HG02884 (cell line): ENCODE results near the gene TCF7L2.

ENCODE experiments used
- ATAC-seq: cut with Tn5 transposase; IDR thresholded peaks from one replicate; pipeline ENCODE4 v1.9.1; 2021; ENCODE audit warnings: mild to moderate bottlenecking, moderate library complexity; ENCODE audit not compliant: unreplicated experiment

Gene TCF7L2

DNA sequence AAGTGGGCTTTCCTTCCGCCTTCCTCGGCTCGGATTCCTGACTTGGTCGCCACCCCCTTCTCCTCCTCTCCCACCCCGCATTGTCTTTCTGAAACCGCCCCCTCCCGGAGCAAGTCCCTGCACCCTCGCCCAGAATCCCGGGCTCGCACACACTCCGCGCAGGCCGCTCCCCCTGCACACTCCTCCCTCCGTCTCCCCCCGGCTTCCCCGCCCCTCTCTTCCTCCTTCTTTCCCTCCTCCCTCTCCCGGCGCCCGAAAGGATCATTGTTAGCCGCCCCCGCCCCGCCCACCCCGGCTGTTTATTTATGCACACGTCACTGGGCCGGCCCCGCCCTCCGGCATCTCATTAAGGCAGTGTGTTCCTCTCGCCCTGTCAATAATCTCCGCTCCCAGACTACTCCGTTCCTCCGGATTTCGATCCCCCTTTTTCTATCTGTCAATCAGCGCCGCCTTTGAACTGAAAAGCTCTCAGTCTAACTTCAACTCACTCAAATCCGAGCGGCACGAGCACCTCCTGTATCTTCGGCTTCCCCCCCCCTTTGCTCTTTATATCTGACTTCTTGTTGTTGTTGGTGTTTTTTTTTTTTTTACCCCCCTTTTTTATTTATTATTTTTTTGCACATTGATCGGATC is at the start of gene TCF7L2:
Gene TCF7L2 (plus strand): TSS at position 373 of the 633 bp plus-strand sequence. CDS start 510 bp downstream, outside the sequence.
- ATAC-seq = no peak

DNA sequence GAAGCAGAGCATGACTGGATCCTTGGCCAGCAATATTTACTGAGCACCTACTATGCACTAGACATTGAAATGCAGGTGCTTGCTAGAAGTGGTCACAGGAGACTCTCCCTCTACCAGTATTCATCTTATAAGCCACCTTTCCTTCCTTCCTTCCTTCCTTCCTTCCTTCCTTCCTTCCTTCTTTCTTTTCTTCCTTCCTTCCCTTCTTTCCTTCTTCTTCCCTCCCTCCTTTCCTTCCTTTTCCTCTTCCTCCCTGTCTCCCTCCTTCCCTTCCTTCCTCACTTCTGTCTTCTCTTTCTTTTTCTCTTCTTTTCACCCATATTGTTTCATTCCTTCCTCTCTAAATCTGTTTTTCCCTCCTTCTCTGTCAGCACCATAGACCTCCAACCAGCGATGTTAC is 47.3 kb upstream of the TCF7L2 start:
- ATAC-seq = no peak

DNA sequence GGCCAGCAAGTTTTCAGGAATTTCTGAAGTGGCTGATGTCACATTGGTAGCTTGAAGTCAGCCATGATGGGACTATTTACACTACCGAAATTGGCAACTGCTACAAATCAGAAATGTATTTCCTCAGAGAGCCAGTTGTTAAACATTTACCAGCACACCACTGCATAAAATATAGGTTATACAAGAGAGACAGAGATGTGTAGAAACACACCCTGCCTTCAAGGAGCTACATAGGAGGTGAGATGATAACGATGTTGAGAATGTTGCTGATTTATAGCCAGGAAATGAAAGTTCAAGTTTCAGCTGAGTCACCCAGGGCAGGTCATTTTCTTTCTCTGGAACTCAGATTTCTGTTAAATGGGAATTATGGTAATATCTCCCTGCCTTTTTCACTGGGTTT is 46.0 kb upstream of the TCF7L2 start:
- ATAC-seq = no peak

DNA sequence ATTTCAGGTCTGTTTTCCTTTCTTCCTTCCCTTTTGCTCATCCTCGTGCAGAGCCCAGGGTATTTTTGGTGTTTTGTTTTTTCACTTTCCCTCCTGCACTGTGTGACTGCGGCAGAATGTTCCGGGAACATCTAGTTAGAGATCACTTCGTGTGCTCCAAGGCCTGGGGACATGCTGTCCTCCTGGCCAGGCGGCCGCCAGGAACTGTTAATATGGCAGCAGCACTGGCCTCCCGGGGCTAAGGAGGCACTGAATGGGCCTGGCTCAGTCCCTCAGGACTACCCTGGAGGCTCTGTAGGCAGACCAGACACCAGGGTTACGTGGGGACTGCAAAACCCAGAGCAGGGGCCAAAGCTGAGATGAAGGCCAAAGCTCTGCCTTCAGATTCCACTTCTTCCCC is 43.1 kb upstream of the TCF7L2 start:
- no peak for ATAC-seq

DNA sequence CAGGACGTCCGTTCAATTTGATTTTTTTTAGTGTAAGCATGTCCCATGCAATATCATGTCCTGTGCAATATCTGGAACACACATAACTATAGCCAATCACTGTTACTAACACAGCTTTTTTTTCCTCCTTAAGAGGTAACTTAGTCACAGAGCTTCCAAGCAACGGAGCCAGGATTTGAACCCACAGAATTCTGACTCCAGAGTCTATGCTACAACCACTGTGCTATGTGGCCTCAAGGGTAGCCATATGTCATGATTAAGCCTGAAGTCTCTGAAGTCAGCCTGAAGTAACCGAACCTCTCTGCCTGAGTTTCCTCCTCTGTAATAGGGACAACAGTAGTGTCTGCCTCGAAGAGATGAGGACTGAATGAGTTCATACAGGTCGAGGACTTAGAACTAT is 42.2 kb upstream of the TCF7L2 start:
- no peak for ATAC-seq

DNA sequence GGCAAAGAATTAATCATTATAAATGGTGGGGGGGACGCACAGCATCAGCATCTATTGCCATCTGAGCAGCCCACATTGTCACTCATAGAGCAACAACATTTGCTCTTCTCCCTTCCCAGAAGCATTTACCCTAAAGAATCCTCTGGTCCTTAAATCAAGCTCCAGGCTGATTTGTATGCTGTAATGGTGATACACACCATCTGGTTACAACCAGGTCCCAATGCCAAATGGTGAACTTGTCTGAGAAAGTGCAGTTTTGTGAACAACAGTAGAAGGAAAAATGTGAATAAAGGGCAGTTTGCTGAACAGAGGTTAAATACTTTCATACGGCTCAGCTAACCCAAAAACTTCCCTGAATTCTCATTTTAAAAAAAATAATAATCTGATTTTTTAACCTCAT is 38.8 kb upstream of the TCF7L2 start:
- no peak for ATAC-seq

DNA sequence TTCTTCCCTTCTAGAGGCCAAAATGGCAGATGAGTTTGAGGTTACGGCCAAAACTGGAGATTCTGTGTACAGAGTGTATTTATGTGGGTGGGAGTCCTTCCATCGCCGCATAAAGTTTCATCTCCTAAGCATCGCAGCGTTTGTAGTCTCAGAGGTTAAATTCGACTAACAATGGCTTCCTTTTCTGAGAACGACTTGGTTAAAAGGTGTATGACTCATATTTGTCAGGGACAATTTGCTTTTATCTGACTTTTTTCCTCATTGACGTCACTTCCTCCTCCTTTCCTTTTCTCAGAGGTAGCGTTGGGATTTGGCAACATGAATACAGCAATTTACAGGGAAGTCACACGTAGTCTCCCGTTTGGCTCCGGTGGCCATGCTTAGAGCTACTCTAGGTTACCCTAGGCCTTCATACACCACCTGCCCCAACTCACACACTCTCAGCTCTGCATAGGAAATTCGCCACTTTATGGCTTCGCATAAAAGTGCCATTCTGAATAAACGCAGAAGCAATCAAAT is 37.6 kb upstream of the TCF7L2 start:
- ATAC-seq = no peak

DNA sequence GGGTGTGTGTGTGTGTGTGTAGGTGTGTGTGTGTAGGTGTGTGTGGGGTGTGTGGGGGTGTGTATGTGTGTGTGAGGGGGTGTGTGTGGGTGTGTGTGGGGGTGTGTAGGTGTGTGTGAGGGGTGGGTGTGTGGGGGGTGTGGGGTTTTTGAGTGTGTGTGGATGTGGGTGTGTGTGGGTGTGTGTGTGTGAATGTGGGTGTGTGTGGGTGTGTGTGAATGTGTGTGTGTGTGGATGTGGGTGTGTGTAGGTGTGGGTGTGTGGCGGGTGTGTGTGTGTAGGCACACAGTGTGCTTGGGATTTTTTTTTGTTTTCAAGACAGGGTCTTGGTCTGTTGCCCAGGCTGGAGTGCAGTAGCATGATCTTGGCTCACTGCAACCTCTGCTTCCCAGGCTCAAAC is 36.8 kb upstream of the TCF7L2 start:
- no peak for ATAC-seq

DNA sequence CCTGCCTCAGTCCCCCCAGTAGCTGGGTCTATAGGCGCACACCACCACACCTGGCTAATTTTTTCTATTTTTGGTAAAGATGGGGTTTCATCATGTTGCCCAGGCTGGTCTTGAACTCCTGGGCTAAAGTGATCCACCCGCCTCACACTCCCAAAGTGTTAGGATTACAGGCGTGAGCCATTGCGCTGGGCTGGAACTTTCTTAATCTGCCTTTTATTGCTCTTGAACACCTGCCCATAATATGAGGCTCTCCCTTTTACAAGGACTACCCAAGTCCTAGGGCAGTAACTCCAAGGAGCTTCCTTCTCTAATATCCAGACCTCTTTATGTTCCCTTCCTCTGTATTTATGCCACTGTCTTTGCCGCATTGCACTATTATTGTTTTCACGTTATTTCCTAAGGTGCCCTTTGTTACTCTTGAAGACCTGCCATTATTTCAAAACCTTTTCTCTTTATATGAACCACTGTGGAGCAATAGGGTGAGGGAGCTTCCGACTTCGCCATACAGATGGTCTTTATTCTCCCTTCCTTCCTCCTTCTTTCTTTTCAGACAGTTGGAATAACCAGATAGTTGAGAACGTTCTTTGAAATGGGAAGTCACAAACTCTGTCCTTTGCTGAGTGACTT is 36.3 kb upstream of the TCF7L2 start:
- no peak for ATAC-seq

DNA sequence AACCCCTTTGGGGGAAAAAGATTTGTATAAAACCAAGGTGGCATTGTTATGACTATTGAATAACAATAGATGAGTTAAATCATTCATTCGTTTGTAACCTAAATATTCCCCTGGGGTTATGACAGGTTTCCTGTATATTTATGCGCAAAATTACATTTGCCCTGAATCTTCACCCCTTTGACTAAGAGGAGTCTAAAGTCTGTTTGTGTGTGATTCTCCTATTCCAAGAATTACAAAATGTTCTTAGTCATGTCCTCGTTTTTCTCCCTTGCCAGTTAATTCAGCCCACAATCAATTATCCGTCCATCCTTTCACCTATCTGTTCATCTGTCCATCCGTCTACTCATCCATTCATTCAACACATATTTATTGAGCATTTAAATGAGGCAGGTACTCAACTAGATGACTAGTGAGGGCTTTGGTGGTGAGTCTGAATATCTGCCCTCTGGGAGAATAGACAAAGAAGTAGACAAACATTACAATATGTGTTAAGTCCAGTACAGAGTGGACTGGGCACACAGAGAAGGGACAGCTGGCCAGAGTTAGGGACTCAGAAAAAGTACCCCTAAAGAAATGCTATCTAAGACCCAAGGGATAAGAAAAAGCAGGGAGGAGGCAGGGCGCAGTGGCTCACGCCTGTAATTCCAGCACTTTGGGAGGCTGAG is 35.6 kb upstream of the TCF7L2 start:
- no peak for ATAC-seq

DNA sequence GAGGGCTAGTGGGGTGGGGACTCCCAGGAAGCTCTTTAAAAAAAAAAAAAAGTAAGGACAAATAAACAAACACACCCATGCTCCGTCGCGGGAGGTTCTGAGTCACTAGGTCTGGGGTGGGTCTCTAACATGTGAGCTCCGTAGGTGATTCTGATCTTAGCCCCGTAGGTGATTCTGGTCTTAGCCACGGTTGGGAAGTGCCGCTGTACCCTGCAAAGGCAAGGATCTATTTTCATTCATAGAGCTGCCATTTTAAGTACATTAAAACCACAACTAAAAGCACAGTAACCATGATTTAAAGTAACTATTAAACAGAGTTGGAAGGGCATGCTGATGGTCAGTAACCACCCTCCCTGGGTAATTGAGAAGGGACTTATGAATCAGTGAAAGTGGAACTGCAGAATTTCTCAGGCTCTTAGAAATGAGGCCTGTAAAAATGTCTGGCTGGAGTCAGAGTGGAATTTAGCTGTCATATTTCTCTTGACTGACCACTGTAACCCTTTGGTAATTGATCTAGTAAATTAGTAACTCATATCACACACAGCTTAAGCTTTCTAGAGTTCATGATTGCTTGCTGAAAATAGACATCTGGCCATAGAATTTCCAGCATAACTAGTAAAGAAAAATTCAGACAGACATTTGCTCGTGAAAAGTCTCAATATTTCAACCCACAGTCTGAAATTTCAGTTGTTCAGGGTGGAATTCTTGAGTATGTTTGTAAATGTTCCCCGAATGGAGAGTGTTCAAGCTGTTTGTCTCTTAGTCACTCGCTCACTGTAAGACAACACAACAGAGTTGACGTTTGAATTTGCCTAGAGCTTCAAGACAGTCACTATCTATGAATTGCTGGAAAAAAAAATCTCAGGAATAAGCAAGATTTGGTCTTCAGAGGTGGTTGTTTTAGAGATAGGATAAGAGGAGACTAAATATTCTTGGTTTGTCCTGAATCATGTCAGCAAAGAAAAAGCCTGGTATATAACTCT is 34.2 kb upstream of the TCF7L2 start:
- ATAC-seq = no peak

DNA sequence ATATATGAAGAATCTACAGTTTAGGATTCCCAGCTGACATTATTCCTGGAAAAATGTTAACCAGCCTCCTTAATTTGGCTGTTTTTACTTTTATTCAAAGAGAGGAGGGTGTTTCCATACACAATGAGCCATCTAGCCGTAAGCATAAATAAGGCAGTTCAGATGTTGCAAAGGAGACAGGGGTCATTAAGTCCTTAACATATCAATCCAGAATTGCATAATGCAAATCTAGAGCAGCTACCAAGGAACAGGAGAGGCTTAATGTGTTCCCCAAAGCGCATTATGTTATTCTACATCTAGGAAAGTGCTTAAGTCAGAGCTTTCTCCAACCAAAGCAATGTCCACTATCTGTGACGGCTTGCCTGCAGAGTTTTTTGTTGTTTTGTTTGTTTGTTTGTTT is 32.4 kb upstream of the TCF7L2 start:
- no peak for ATAC-seq

DNA sequence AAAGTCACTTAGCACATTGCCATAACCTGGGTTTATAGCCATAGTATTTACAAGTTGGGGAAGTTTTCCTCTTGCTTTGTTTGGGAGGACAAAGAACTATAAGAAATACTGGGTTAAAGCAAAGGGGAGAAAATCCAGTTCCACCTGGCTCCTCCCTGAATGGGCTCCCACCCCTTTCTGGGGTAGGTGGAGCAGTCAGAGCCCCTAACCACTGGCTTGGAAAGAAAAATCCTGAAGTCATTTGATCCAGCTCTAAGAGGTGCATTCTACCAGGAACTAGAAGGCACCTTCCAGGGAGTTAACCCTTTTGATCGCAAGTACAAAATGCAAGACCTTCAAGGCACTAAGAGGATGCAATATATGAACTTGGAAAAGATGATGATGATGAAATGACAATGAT is 31.3 kb upstream of the TCF7L2 start:
- no peak for ATAC-seq

DNA sequence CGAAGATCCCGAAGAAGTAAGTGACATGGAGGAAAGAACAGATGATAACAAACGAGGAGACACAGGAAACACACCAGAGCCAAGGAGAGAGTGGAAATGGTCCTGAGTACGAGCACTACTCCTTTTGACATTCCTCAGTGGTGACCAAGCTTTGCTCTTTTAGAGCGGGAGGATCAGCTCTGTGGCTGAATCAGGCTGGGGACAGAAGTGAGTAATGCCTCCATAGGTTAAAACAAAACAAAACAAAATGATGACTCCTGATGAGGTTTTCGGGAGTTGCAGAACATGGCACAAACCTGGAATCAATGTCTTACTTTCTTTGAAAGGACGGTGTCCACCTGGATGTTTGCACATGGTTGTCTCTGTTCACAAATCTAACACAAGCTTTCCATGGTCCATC is 30.3 kb upstream of the TCF7L2 start:
- no peak for ATAC-seq

DNA sequence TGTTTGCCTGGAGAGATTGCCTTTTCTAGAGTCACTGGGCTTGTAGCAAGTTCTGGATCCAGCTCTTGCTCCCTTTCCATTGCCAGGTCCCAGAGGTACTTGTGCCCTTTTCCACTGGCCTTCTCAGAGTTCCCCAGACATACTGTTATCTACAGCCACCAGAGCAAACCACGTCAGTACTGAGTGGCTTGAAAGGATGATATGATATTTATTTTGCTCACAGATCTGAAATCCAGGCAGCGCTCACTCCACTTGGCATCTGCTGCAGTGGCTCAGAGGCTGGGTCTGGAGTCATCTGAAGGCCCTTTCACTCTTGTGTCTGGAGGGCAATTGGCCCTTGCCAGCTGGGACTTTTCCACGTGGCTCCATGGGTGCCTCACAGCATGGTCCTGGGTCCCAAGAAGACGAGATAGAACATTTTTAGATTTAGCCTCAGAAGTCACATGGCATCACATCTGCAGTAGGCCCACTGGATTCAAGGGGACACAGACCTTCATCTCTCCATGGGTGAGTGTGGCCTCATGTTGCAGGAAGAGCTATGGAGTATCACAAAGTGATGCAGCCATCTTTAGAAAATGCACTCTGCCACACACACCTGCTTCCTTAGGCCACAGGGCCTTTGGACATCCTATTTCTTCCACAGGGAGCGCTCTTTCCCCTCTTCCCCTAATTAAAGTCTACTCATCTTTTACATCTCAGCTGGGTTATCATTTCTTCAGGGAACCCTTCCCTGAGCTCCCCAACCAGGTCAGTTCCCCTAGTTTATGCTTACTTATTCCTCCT is 22.9 kb upstream of the TCF7L2 start:
- no peak for ATAC-seq

DNA sequence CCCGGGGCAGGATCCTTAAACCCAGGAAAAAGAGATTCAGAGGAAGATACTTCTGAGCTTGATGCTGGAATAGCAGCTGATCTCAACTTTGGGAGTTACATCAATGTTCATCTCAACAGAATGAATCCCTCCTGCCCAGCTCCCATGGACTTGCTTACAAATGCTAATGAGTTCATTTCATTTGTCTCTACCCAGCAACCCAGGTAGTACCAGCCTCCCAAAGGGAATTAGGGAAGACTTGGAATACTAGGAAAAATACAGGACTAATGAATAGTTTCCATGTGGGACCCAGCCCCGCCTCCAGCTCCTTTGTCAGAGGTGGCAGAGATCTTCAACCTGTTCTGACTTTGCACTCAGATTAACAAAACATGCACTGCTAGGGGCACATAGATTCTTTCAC is 22.1 kb upstream of the TCF7L2 start:
- no peak for ATAC-seq

DNA sequence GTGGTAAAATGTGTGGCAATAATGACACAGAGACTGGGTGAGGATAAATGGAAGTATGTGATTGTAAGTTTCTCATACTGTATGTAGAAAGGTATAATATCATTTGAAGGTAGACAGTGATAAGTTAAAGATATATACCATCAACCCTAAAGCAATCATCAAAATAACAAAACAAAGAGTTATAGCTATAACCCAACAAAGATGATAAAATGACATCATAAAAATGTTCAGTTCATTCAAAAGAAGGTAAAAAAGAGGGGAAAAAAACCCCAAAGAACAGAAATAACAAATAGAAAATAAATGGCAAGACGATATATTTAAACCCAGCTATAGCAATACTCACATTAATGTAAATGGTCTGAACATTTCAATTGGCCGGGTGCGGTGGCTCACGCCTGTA is 17.4 kb upstream of the TCF7L2 start:
- ATAC-seq = no peak

DNA sequence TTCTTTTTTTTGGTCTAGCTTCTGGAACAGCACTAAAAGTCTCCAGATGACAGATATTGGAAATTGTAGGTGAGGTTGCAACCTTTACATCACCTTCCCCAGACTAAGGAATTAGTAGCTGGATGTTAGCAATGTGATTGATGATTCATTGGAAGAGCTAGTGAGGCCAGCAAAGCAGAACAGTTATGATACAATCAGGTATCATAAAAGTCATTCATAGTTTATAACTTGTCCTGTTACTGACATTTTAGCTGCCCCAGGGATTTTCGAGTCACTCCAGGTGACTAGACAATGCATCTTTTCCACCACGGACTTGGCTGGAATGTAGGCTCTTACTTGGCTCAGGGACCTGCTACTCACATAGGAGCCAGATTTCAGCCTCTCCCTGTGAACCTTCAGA is 15.9 kb upstream of the TCF7L2 start:
- ATAC-seq = no peak

DNA sequence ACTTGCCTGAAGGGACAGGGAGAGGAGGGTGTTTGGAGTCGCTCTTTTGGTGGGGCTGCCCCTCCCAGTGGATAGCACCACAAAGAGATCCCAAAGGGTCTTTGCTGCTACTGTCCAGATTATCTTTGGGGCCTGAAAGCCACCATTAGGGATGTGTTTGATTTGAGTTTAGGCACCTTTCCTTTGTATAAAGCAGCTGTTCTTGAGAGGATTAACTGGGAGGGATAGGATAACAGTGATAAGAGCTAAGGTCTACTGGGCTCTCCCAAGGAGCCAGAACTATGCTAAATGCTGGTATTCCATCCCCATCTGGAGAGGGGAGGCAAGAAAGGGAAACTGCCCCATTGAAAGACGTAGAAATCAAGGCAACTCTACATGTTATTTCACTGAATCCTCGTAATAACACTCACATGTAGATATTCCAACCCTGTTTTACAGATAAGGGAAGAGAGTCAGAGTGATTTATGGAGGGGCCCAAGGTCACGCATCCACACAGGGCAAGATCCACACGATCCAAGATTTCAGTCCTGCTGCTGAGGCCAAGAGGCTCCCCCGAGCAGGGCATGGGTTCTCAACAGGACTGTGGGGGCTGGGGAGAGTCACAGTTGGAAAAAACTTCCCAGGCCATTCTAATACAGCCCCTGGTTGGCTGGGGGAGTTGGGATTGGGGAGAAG is 11.1 kb upstream of the TCF7L2 start:
- no peak for ATAC-seq

DNA sequence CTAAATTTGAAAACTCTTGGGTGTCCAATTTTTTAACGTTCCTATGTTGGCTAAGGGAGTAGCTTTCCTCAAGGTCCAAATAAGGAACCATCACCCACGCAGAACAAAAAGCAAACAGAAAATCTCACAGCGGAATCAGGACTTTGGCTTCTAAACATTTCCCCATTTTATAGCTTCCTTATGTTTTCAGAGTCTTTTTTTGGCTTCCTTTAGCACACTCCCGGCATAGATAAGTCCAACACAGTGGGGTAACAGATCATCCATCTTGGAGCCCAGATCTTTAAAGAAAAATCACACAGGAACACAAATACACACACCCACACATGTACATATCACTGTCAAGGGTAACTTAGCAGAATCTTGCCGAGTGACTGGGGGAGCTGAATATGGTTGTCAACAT is 4.2 kb upstream of the TCF7L2 start:
- no peak for ATAC-seq
